GM19324 (cell line): ENCODE measurements around the gene RPSA.
"Not testable (repeated sequence)": the region's sequence is repeated elsewhere in the genome, so short reads cannot be mapped to it uniquely, and the experiment has no call there.

Source experiments
- ATAC-seq: cut with Tn5 transposase; IDR thresholded peaks from one replicate; pipeline ENCODE4 v1.9.1; 2021; ENCODE audit warnings: mild to moderate bottlenecking, moderate library complexity; ENCODE audit not compliant: unreplicated experiment, low FRiP score

RPSA gene

GRCh38 chr3:39388153-39388552 lies 18.4 kb upstream of the RPSA start:
- no peak for ATAC-seq

GRCh38 chr3:39388741-39389248 lies 17.7 kb upstream of the RPSA start:
- peak; percentile 64 for ATAC-seq

GRCh38 chr3:39390181-39390580 lies 16.3 kb upstream of the RPSA start:
- ATAC-seq = no peak

- no peak for ATAC-seq
These were observed 9.8 kb upstream of the RPSA start for GRCh38 chr3:39396690-39397089.

- no peak for ATAC-seq
These were observed 7.8 kb upstream of the RPSA start for GRCh38 chr3:39398700-39399099.

GRCh38 chr3:39401983-39402382 lies 4.5 kb upstream of the RPSA start:
- ATAC-seq = no peak

GRCh38 chr3:39404943-39405686 lies 1.4 kb upstream of the RPSA start:
- ATAC-seq = no peak

- no peak for ATAC-seq
These were observed 693 bp upstream of the RPSA start for GRCh38 chr3:39405687-39406367.

- ATAC-seq = no peak
These were observed 724 bp downstream of the RPSA start for GRCh38 chr3:39407259-39407629.

- no peak for ATAC-seq
These were observed 1.4 kb downstream of the RPSA start for GRCh38 chr3:39407773-39408492.

GRCh38 chr3:39408493-39409372 lies 2.2 kb downstream of the RPSA start:
- no peak for ATAC-seq

- ATAC-seq = no peak
These were observed 3.1 kb downstream of the RPSA start for GRCh38 chr3:39409514-39410136.

- ATAC-seq = no peak
These were observed 4.4 kb downstream of the RPSA start for GRCh38 chr3:39410893-39411292.

GRCh38 chr3:39412668-39413260 lies 6.2 kb downstream of the RPSA start:
- ATAC-seq = no peak

- no peak for ATAC-seq
These were observed 7.3 kb downstream of the RPSA start for GRCh38 chr3:39413691-39414420.

- ATAC-seq = no peak
These were observed 7.9 kb downstream of the RPSA start for GRCh38 chr3:39414421-39414907.

GRCh38 chr3:39415302-39415701 lies 8.8 kb downstream of the RPSA start:
- ATAC-seq = not testable (repeated sequence)

- no peak for ATAC-seq
These were observed 9.5 kb downstream of the RPSA start for GRCh38 chr3:39415983-39416382.

- ATAC-seq = not testable (repeated sequence)
These were observed 10.5 kb downstream of the RPSA start for GRCh38 chr3:39416998-39417397.
